ENCODE measurements around the gene MARF1. TPM values are rescaled to one million over a fixed set of nuclear protein-coding genes. Genes with fewer than 3 reads are reported as not detected.

Gene MARF1
- total RNA-seq, 1 experiment from 2014 or later, result 59.4 TPM

DNA sequence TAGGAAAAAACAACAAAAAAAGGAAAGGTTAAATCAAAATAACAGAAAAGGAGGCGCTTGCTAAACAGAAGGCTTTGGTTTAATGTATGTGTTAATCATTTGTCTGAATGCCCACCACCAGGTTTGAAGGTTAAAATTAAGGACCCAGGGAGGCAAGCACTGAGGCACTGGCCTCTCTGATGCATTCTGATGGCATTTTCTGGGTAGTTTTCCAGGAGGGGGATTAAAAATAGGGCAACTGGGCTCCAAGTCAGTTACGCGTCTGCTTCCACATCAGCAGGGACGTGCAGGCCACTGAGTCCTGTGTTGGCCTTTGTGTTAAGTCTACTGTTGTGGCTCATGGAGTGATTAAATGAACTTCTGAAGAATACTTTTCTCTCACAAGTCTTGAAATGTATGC, 26.9 kb downstream of the MARF1 start:
- H3K9me2 ChIP-seq (ENCODE audit: insufficient read depth), result no peaks in the 10 kb centered on the region
- peaks cover 27 to 29% of the 10 kb centered on the region in 2 experiments for H3K36me3 ChIP-seq (ENCODE audit: control insufficient read depth in 1 of 2, insufficient read depth in 2 of 2, low read length in 2 of 2)
- BruUV-seq (replicated peaks), result no TSS peak
- no peak for ATAC-seq
- RAD21 ChIA-PET (ENCODE audit: low non-redundant PET in 1 of 2, low total read pairs in 2 of 2, uncharacterized antibody in 2 of 2, unreplicated experiment in 2 of 2), result no interaction called here
- no peak overlapping the region for H2AFZ ChIP-seq (ENCODE audit: low read depth, low read length, poor library complexity, severe bottlenecking)
- no peaks in the 10 kb centered on the region for H3K27me3 ChIP-seq (ENCODE audit: insufficient read depth, low read length)
- TF ChIP-seq TCF7L2 (IDR thresholded peaks at IDR 0.05; ENCODE audit: borderline replicate concordance, extremely low read depth, insufficient read depth, insufficient read length) (no peak), JUND (IDR thresholded peaks at IDR 0.05) (no peak), ZNF274 (IDR thresholded peaks at IDR 0.05; ENCODE audit: low read depth, low read length) (no peak), YY1 (IDR thresholded peaks at IDR 0.05; ENCODE audit: extremely low read depth, insufficient replicate concordance, low read depth, low read length) (no peak), CBX3 (IDR thresholded peaks at IDR 0.05; ENCODE audit: low read depth) (no peak), FOSL1 (IDR thresholded peaks at IDR 0.05; ENCODE audit: low read depth) (no peak), POLR2A (IDR thresholded peaks at IDR 0.05; ENCODE audit: borderline replicate concordance, extremely low read depth, insufficient read depth, insufficient read length) (no peak), EZH2 (IDR thresholded peaks at IDR 0.05) (no peak), SIN3A (IDR thresholded peaks at IDR 0.05; ENCODE audit: low read depth) (no peak), EGR1 (IDR thresholded peaks at IDR 0.05; ENCODE audit: low read depth) (no peak), SRF (IDR thresholded peaks at IDR 0.05; ENCODE audit: low read depth) (no peak), RAD21 (IDR thresholded peaks at IDR 0.05; ENCODE audit: low read depth) (no peak), SP1 (IDR thresholded peaks at IDR 0.05; ENCODE audit: low read depth) (no peak), ELF1 (IDR thresholded peaks at IDR 0.05; ENCODE audit: borderline replicate concordance, low read depth) (no peak), CEBPB (IDR thresholded peaks at IDR 0.05; ENCODE audit: low read depth) (no peak)
- TF ChIP-seq, protein P1, sequence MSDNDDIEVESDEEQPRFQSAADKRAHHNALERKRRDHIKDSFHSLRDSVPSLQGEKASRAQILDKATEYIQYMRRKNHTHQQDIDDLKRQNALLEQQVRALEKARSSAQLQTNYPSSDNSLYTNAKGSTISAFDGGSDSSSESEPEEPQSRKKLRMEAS (IDR thresholded peaks at IDR 0.05), result no peak
- TF ChIP-seq, protein P2, sequence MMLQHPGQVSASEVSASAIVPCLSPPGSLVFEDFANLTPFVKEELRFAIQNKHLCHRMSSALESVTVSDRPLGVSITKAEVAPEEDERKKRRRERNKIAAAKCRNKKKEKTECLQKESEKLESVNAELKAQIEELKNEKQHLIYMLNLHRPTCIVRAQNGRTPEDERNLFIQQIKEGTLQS (IDR thresholded peaks at IDR 0.05), result no peak
- TF ChIP-seq, protein P3, sequence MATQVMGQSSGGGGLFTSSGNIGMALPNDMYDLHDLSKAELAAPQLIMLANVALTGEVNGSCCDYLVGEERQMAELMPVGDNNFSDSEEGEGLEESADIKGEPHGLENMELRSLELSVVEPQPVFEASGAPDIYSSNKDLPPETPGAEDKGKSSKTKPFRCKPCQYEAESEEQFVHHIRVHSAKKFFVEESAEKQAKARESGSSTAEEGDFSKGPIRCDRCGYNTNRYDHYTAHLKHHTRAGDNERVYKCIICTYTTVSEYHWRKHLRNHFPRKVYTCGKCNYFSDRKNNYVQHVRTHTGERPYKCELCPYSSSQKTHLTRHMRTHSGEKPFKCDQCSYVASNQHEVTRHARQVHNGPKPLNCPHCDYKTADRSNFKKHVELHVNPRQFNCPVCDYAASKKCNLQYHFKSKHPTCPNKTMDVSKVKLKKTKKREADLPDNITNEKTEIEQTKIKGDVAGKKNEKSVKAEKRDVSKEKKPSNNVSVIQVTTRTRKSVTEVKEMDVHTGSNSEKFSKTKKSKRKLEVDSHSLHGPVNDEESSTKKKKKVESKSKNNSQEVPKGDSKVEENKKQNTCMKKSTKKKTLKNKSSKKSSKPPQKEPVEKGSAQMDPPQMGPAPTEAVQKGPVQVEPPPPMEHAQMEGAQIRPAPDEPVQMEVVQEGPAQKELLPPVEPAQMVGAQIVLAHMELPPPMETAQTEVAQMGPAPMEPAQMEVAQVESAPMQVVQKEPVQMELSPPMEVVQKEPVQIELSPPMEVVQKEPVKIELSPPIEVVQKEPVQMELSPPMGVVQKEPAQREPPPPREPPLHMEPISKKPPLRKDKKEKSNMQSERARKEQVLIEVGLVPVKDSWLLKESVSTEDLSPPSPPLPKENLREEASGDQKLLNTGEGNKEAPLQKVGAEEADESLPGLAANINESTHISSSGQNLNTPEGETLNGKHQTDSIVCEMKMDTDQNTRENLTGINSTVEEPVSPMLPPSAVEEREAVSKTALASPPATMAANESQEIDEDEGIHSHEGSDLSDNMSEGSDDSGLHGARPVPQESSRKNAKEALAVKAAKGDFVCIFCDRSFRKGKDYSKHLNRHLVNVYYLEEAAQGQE (IDR thresholded peaks at IDR 0.05; ENCODE audit: low read depth), result no peak
- TF ChIP-seq, protein P4, sequence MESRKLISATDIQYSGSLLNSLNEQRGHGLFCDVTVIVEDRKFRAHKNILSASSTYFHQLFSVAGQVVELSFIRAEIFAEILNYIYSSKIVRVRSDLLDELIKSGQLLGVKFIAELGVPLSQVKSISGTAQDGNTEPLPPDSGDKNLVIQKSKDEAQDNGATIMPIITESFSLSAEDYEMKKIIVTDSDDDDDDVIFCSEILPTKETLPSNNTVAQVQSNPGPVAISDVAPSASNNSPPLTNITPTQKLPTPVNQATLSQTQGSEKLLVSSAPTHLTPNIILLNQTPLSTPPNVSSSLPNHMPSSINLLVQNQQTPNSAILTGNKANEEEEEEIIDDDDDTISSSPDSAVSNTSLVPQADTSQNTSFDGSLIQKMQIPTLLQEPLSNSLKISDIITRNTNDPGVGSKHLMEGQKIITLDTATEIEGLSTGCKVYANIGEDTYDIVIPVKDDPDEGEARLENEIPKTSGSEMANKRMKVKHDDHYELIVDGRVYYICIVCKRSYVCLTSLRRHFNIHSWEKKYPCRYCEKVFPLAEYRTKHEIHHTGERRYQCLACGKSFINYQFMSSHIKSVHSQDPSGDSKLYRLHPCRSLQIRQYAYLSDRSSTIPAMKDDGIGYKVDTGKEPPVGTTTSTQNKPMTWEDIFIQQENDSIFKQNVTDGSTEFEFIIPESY (IDR thresholded peaks at IDR 0.05; ENCODE audit: extremely low read depth, insufficient replicate concordance, low read length), result no peak
- TF ChIP-seq, protein P5, sequence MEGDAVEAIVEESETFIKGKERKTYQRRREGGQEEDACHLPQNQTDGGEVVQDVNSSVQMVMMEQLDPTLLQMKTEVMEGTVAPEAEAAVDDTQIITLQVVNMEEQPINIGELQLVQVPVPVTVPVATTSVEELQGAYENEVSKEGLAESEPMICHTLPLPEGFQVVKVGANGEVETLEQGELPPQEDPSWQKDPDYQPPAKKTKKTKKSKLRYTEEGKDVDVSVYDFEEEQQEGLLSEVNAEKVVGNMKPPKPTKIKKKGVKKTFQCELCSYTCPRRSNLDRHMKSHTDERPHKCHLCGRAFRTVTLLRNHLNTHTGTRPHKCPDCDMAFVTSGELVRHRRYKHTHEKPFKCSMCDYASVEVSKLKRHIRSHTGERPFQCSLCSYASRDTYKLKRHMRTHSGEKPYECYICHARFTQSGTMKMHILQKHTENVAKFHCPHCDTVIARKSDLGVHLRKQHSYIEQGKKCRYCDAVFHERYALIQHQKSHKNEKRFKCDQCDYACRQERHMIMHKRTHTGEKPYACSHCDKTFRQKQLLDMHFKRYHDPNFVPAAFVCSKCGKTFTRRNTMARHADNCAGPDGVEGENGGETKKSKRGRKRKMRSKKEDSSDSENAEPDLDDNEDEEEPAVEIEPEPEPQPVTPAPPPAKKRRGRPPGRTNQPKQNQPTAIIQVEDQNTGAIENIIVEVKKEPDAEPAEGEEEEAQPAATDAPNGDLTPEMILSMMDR (IDR thresholded peaks at IDR 0.05 in 2 of 3, conservative IDR thresholded peaks at IDR 0.05 in 1 of 3; ENCODE audit: borderline replicate concordance in 1 of 3, insufficient read depth in 1 of 3, low read depth in 2 of 3, low read length in 2 of 3), result no peak
- H4K20me1 ChIP-seq (ENCODE audit: insufficient read depth), result no peaks in the 10 kb centered on the region
- peaks cover 14 to 39% of the 10 kb centered on the region in 2 experiments for H3K4me1 ChIP-seq (ENCODE audit: control insufficient read depth in 1 of 2, insufficient read depth in 2 of 2, low read length in 2 of 2)
- H3K79me2 ChIP-seq (ENCODE audit: insufficient read depth, low read length), result no peaks in the 10 kb centered on the region
- no peak overlapping the region for H3K4me2 ChIP-seq (ENCODE audit: low read length)
- CTCF ChIA-PET, result no interaction called here
- no peak overlapping the region for H3K9ac ChIP-seq (ENCODE audit: low read length)
- intact Hi-C loops (cut with micrococcal nuclease), result no loop called here
- no peak overlapping the region for H3K4me3 ChIP-seq (replicated peaks in 1 of 2; ENCODE audit: low read depth in 1 of 2, low read length in 2 of 2)
- no peak overlapping the region for H3K27ac ChIP-seq (ENCODE audit: low read depth, low read length)
- DNase-seq (ENCODE audit: low read depth, low spot score), result no peak
- no peaks in the 10 kb centered on the region for H3K9me3 ChIP-seq (ENCODE audit: control insufficient read depth in 1 of 2, insufficient read depth in 1 of 2, low read depth in 1 of 2, low read length in 2 of 2)
- POLR2A ChIA-PET, result no interaction called here

All from HCT116 (cell line).